ENCODE results near the gene DGKD. TPM values are rescaled to one million over a fixed set of nuclear protein-coding genes. Genes with fewer than 3 reads are reported as not detected.
A peak's percentile ranks its signal among the peaks of the same experiment; 100 is the strongest.

Gene DGKD
- total RNA-seq, 6 donors from 2014 or later, result 50.0 to 141 (median 75.6) TPM

GRCh38 chr2:233476063-233476410, 121.7 kb downstream of the DGKD start:
- Histone ChIP-seq H3K27ac (no peak overlapping the region), H3K36me3 (peaks cover 4 to 54% (median 21%) of the 10 kb centered on the region in 4 donors), H3K9me3 (no peaks in the 10 kb centered on the region), H3K4me3 (no peak overlapping the region), H3K27me3 (no peaks in the 10 kb centered on the region), H3K4me1 (peaks cover 0 to 15% (median 10%) of the 10 kb centered on the region in 4 donors)
- no peak for TF ChIP-seq EP300 (IDR thresholded peaks at IDR 0.05)
- no peak for TF ChIP-seq POLR2A (IDR thresholded peaks at IDR 0.05)
- TF ChIP-seq CTCF (IDR thresholded peaks at IDR 0.05), result no peak
- TF ChIP-seq POLR2AphosphoS5 (IDR thresholded peaks at IDR 0.05), result no peak
- WGBS, 2 donors, result 94 to 96% methylated on average over 14 of the region's 14 CpGs
- no peak for ATAC-seq (ENCODE audit: low FRiP score in 2 of 2)
- no peak for DNase-seq

DNA sequence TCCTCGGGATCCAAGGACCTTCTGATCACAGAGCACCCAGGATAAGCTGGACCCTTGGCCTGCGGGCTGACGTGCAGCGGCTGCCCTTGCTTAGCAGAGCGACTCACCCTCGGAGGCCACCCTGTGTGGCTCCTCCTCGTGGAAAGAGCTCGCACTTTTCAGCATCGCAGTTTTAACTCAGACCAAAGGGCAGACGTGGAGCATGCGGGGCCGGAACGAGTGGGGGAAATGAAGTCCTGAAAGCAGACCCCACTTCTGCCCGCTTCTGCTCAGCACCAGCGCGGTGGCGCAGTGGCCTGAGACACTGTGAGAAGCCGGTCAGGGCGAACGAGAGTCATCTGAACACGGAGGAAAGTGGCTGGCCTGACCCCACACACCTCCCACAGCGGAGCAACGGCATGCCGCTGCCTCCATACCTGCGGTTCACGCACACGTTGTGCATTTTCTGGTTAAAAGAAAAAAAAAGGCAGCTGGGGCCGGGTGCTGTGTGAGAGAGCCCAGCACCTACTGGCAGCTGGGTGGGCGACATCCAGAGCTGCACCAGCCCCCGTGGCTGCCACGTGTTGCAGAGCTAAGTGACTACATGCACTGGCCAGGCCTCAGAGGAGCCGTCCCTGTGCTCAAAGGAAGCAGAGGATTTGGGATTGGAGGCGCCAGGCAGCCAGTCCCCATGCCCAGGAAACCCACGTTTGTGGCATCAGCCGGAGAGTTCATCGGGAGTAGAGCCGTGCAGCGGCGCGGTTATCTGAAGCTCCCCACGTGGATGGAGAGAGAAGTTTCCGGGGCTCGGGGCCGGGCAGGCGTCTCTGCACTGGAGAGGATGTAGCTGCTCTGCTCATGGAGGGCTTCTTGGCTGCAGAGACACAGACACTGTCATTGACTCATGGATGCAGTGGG, 122.6 kb downstream of the DGKD start:
- ATAC-seq (ENCODE audit: low FRiP score in 2 of 2), result no peak
- peaks cover 4 to 23% (median 13%) of the 10 kb centered on the region in 4 donors for H3K4me1 ChIP-seq

DNA sequence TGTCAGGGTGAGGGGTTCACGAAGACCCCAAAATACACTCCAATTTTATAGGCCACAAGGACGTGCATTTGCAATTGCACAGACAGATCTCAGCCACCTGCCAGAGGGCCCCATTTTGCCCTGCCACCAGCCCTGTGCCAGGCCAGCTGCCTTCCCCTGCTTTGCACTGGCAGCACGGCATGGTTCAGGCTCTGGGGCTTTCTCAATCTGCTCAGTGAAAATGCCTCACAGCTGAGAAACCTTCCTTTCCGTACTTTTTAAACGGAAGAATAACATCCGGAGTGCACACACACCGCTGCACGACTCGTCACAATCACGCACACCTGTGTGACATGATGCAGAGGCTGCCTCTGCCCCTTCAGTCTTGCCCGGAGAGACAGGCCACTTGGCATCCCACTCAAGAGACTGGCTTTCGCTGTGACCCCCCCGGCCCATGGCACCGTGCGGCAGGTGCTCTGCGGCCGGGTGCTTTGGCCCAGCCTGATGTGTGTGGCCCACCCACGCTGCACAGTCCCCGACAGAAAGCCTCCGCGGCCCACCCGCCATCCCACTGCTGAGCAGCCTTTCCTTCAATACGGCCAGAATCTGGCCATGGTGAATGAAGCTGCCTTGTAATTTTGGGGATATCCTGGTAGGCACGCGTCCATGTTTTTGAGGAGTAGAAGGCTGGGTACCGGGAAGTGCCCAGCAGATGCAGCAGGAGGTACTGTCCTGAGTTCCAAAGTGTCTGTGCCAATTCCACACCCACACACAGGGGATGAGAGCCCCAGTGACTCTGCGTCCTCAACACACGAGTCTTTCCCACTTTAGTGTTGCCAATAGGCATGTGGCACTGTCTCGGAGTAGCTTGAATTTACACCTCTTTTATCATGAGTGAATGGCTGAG, 123.5 kb downstream of the DGKD start:
- H3K36me3 ChIP-seq, result peaks cover 4 to 54% (median 18%) of the 10 kb centered on the region in 4 donors
- ATAC-seq (ENCODE audit: low FRiP score in 2 of 2) (no peak), DNase-seq (peak in 1 of 2 donors; percentile 68)
- TF ChIP-seq CTCF (IDR thresholded peaks at IDR 0.05) (no peak), POLR2A (IDR thresholded peaks at IDR 0.05) (no peak), POLR2AphosphoS5 (IDR thresholded peaks at IDR 0.05) (no peak), EP300 (IDR thresholded peaks at IDR 0.05) (no peak)
- no peaks in the 10 kb centered on the region for H3K27me3 ChIP-seq
- WGBS, 2 donors, result 93 to 94% methylated on average over 16 to 29 of the region's 29 CpGs
- H3K4me1 ChIP-seq, result peaks cover 5 to 27% (median 13%) of the 10 kb centered on the region in 4 donors
- H3K4me3 ChIP-seq, result no peak overlapping the region
- H3K9me3 ChIP-seq, result no peaks in the 10 kb centered on the region
- H3K27ac ChIP-seq, result no peak overlapping the region

More for the DNA sequence above, 122.6 kb downstream of the DGKD start:
- H3K27ac ChIP-seq, result no peak overlapping the region
- DNase-seq, result peak in 1 of 2 donors; percentile 63
- no peak overlapping the region for H3K4me3 ChIP-seq
- no peak for TF ChIP-seq CTCF (IDR thresholded peaks at IDR 0.05)
- TF ChIP-seq EP300 (IDR thresholded peaks at IDR 0.05), result no peak
- no peak for TF ChIP-seq POLR2A (IDR thresholded peaks at IDR 0.05)
- no peak for TF ChIP-seq POLR2AphosphoS5 (IDR thresholded peaks at IDR 0.05)
- peaks cover 4 to 50% (median 18%) of the 10 kb centered on the region in 4 donors for H3K36me3 ChIP-seq
- no peaks in the 10 kb centered on the region for H3K9me3 ChIP-seq
- WGBS, 2 donors, result 95 to 97% methylated on average over 31 to 44 of the region's 45 CpGs
- no peaks in the 10 kb centered on the region for H3K27me3 ChIP-seq

DNA sequence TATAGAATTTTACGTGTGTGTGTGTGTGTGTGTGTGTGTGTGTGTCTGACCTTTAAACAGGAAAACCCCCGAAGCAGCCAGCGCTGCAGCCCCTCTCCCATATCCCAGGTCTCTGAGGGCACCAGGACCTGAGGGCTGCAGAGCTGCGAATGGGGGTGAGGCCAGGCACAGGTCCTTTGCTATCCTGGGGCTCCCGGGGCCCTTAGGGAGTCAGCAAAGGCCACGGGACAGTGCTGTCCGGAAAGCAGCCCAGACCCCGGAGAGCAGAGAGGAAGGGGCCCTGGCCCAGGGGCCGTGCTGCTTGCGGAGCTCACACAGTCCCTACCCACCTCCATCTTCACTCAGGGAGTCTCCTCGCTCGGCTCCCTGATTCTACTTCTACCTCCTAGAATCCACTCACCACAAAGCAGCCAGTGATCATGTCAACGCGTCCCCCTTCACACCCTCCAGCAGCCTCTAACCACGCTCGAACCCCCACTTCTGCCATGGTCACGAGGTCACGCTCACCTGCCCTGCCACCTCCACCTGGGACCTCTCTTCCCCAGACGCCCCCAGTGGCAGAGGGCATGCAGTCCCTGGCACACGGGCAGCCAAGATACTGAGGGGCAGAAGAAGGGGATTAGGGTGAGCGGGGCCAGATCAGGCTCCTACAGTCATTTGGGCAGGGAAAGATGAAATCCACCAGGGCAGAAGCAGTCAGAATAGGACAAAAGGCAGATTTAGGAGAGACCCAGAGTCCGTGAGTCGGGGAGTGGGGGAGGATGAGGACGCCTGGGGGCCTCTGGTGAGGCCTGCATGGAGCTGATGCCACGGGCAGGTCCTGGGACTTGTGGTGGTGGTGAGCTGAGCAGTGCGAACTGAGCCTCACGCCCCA, 125.6 kb downstream of the DGKD start:
- no peaks in the 10 kb centered on the region for H3K9me3 ChIP-seq
- H3K4me3 ChIP-seq, result peak overlapping the region in 1 of 4 donors; percentile 13
- ATAC-seq (ENCODE audit: low FRiP score in 2 of 2) (no peak), DNase-seq (peak in 1 of 2 donors; percentile 48)
- 87 to 88% methylated on average over 25 to 27 of the region's 27 CpGs for WGBS, 2 donors
- no peak for TF ChIP-seq EP300 (IDR thresholded peaks at IDR 0.05)
- TF ChIP-seq CTCF (IDR thresholded peaks at IDR 0.05), result no peak
- TF ChIP-seq POLR2AphosphoS5 (IDR thresholded peaks at IDR 0.05), result no peak
- TF ChIP-seq POLR2A (IDR thresholded peaks at IDR 0.05), result no peak
- peak overlapping the region; percentile 54 to 92 (median 77) for H3K27ac ChIP-seq
- peaks cover 5 to 30% (median 13%) of the 10 kb centered on the region in 4 donors for H3K4me1 ChIP-seq
- H3K27me3 ChIP-seq, result no peaks in the 10 kb centered on the region
- H3K36me3 ChIP-seq, result peaks cover 4 to 75% (median 27%) of the 10 kb centered on the region in 4 donors
